ENCODE results near the gene INPP5D. TPM values are rescaled to one million over a fixed set of nuclear protein-coding genes. Genes with fewer than 3 reads are reported as not detected.
A peak's percentile ranks its signal among the peaks of the same experiment; 100 is the strongest.

Gene INPP5D
- total RNA-seq (2021) (17.2 to 23.7 TPM (median 22.3 TPM) in 3 replicates), Bru-seq, nascent RNA (percentile 40 among the genes with signal in this experiment)
- long read RNA-seq, experiment 1, partial matches to known transcripts = 58 of 69 reads
- long read RNA-seq, experiment 1, other reads (novel, unspliced or antisense) = 11 of 69 reads
- long read RNA-seq, experiment 2, partial matches to known transcripts = 18 of 35 reads
- long read RNA-seq, experiment 2, other reads (novel, unspliced or antisense) = 17 of 35 reads
- long read RNA-seq, experiment 3 = 0 reads

DNA sequence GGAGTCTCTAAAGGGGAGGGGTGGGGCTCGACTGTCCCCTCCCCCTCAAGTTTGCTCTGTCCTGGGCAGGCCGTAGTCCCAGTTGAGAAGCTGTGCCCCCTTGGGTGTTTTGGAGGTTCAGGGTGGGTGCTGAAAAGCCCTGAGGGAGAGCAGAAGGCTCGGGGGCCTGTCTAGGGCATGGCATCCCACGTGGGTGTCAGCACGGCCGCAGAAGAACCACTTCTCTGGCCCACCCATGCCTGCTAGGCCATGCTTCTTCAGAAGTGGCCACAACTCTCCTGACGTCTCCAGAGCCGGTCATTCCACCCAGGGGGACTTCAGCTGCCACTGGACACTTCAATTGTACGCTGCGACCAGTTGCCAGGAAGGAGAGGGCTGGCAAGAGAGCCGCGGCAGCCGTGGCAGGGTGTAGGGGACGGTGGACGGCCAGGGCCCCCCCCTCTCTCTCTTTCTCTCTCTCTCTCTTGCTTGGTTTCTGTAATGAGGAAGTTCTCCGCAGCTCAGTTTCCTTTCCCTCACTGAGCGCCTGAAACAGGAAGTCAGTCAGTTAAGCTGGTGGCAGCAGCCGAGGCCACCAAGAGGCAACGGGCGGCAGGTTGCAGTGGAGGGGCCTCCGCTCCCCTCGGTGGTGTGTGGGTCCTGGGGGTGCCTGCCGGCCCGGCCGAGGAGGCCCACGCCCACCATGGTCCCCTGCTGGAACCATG lies at the start of gene INPP5D:
Gene INPP5D (plus strand): TSS at position 546 of the 704 bp plus-strand sequence. CDS start 137 bp downstream, at position 683.
- ChIA-PET CTCF (interaction anchor here (0.7 to 3.6 kb wide), 14 partner anchors 9 to 207 kb away, joined by 3 to 19 read pairs (median 6); partner anchors contain the start of gene ATG16L1), POLR2A (no interaction called here)
- DNase-seq (ENCODE audit: low spot score) (no peak), ATAC-seq (no peak)
- peaks cover 16% of the 10 kb centered on the region for H3K4me1 Mint-ChIP-seq
- no peak within 1 kb of the TSS for H3K27ac Mint-ChIP-seq
- H3K9me3 Mint-ChIP-seq = no peaks in the 10 kb centered on the region
- H3K4me3 Mint-ChIP-seq = no peak within 1 kb of the TSS
- no peaks in the 10 kb centered on the region for H3K27me3 Mint-ChIP-seq (ENCODE audit: low read depth)
- TF ChIP-seq GABPB1 (CRISPR knock-in tag; IDR thresholded peaks at IDR 0.05) (peak; percentile 58; the same call in 1 of the 2 replicates), NFYB (CRISPR knock-in tag; conservative IDR thresholded peaks at IDR 0.05; ENCODE audit: low read depth) (no peak), HMGXB4 (CRISPR knock-in tag; IDR thresholded peaks at IDR 0.05) (no peak), ZNF263 (CRISPR knock-in tag; IDR thresholded peaks at IDR 0.05; ENCODE audit: low read depth) (no peak), FOXJ3 (CRISPR knock-in tag; IDR thresholded peaks at IDR 0.05; ENCODE audit: borderline replicate concordance) (no peak), TEAD4 (CRISPR knock-in tag; IDR thresholded peaks at IDR 0.05) (no peak), IRF2 (CRISPR knock-in tag; IDR thresholded peaks at IDR 0.05; ENCODE audit: borderline replicate concordance, low read depth) (no peak)
- TF ChIP-seq, protein P1, sequence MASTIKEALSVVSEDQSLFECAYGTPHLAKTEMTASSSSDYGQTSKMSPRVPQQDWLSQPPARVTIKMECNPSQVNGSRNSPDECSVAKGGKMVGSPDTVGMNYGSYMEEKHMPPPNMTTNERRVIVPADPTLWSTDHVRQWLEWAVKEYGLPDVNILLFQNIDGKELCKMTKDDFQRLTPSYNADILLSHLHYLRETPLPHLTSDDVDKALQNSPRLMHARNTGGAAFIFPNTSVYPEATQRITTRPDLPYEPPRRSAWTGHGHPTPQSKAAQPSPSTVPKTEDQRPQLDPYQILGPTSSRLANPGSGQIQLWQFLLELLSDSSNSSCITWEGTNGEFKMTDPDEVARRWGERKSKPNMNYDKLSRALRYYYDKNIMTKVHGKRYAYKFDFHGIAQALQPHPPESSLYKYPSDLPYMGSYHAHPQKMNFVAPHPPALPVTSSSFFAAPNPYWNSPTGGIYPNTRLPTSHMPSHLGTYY (CRISPR knock-in tag; IDR thresholded peaks at IDR 0.05) = no peak
- H3K36me3 Mint-ChIP-seq = no peaks in the 10 kb centered on the region

- Mint-ChIP-seq H3K27ac (no peak overlapping the region; the same call in 1 of the 2 replicates), H3K4me1 (no peaks in the 10 kb centered on the region), H3K4me3 (no peak overlapping the region), H3K27me3 (ENCODE audit: low read depth) (no peaks in the 10 kb centered on the region), H3K36me3 (no peaks in the 10 kb centered on the region), H3K9me3 (peaks cover 5% of the 10 kb centered on the region)
- no peak for ATAC-seq
- TF ChIP-seq GRHL2 (CRISPR knock-in tag; IDR thresholded peaks at IDR 0.05; ENCODE audit: insufficient replicate concordance, severe bottlenecking) (no peak), FOXJ3 (CRISPR knock-in tag; IDR thresholded peaks at IDR 0.05; ENCODE audit: borderline replicate concordance) (no peak), ZNF396 (CRISPR knock-in tag; IDR thresholded peaks at IDR 0.05; ENCODE audit: borderline replicate concordance) (no peak), JUN (CRISPR knock-in tag; IDR thresholded peaks at IDR 0.05) (no peak), ATF1 (CRISPR knock-in tag; IDR thresholded peaks at IDR 0.05) (no peak), MAX (CRISPR knock-in tag; IDR thresholded peaks at IDR 0.05) (no peak), E2F1 (CRISPR knock-in tag; IDR thresholded peaks at IDR 0.05) (no peak), TCF7 (CRISPR knock-in tag; IDR thresholded peaks at IDR 0.05; ENCODE audit: low read depth) (no peak), CTCF (IDR thresholded peaks at IDR 0.05) (no peak)
- TF ChIP-seq, protein P2, sequence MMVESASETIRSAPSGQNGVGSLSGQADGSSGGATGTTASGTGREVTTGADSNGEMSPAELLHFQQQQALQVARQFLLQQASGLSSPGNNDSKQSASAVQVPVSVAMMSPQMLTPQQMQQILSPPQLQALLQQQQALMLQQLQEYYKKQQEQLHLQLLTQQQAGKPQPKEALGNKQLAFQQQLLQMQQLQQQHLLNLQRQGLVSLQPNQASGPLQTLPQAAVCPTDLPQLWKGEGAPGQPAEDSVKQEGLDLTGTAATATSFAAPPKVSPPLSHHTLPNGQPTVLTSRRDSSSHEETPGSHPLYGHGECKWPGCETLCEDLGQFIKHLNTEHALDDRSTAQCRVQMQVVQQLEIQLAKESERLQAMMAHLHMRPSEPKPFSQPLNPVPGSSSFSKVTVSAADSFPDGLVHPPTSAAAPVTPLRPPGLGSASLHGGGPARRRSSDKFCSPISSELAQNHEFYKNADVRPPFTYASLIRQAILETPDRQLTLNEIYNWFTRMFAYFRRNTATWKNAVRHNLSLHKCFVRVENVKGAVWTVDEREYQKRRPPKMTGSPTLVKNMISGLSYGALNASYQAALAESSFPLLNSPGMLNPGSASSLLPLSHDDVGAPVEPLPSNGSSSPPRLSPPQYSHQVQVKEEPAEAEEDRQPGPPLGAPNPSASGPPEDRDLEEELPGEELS (CRISPR knock-in tag; IDR thresholded peaks at IDR 0.05) = no peak
- ChIA-PET CTCF (no interaction called here), POLR2A (no interaction called here)
- DNase-seq (ENCODE audit: low spot score) = no peak
Measured at GRCh38 chr2:233010569-233011267, 49.4 kb upstream of the INPP5D start.

All from WTC11 (cell line).